HG02840 (cell line): Measurements from ENCODE around the gene FBXO2.
"Not testable (repeated sequence)": the region's sequence is repeated elsewhere in the genome, so short reads cannot be mapped to it uniquely, and the experiment has no call there.

Experiments
- ATAC-seq: cut with Tn5 transposase; IDR thresholded peaks from one replicate; pipeline ENCODE4 v1.9.1; 2021; ENCODE audit warnings: mild to moderate bottlenecking, moderate library complexity, moderate number of reproducible peaks; ENCODE audit not compliant: unreplicated experiment, low FRiP score

Gene FBXO2

GRCh38 chr1:11638121-11638520 is 16.1 kb downstream of the FBXO2 start:
- no peak for ATAC-seq

DNA sequence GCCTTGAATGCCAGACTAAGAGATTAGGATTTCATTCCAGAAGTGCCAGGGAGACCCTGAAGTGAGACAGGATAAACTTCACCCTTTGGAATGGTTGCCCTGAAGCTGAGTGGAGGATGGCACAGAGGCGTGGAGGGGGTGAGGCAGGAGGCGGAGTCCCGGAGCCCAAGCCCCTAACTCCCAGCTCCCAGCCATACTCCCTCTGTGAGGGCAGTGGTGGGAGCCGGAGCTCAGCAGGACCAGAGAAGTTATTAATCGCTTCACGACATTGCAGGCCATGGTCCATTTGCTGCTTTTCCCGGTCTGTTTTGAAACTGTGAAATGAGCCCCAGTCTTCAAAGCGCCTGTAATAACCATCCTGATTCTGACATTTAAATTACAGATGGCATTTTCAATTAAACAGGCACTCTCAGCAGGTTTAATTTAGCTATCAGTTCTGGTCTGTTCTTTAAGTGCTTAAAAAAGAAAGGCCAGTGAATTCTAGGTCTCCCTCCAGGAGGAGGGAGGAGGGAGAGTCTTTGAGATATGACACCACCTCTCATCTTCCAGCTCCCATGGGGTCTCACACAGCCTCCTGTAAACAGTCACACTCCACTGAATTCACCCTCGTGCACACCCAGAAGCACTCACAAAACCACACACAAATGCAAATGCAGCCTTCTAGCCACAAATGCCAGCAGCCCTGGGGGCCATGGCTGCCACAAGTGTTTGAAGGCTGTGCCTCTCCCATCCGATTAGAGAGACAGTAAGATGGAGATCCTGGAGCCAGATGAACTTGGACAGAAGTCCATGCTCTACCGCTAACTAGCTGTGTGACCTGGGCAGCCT is 19.6 kb downstream of the FBXO2 start:
- no peak for ATAC-seq

- ATAC-seq = no peak
These were observed 24.8 kb downstream of the FBXO2 start for GRCh38 chr1:11629184-11630016.

DNA sequence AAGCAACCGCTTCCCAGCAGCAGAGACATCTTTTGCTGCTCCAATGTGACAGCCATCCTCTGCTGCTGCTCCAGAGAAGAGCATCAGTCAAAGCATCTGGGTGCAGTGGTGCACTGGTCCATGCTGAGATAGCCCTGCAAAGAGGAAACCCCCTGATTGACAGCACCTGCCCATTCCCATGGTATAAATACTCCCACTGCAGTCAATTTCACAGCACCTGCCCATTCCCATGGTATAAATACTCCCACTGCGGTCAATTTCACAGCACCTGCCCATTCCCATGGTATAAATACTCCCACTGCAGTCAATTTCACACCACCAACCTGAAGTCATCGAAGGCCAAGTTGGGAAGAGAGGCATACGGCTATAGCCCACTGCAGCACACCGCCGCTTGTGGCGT is 25.5 kb downstream of the FBXO2 start:
- no peak for ATAC-seq

DNA sequence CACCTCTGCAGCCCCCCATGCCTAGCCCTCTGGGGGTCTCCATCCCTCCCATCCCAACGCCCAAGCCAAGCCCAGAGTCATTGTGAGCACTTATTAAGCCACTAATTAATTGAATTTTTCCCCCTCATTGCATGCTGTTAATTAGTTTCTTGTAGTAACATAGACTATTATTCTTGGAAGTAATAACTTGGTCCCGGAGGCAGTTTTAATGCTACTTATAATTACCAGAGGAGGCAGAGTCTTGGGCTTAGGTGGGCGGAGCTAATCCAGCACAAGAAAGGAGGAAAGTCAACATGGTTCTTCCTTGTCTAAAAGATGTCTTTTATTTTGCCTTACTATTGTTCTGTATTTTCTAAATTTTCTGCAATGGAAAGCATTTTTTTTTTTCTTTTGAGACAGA is 27.7 kb downstream of the FBXO2 start:
- ATAC-seq = no peak

DNA sequence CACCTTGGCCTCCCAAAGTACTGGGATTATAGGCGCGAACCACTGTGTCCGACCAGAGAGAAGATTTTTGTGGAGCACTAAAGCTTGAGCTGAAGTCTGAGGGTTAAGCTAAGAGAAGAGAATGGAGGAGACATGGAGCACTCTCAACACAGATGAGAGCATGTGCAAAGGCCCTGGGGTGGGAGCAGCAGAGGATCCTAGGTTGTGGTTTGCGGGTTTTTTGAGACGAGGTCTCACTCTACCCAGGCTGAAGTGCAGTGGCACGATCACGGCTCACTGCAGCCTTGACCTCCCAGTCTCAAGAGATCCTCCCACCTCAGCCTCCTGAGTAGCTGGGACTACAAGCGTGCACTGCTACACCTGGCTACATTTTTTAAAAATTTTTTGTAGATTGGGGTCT is 30.5 kb downstream of the FBXO2 start:
- ATAC-seq = no peak

GRCh38 chr1:11622398-11622797 is 31.8 kb downstream of the FBXO2 start:
- no peak for ATAC-seq

- ATAC-seq = no peak
These were observed 33.3 kb downstream of the FBXO2 start for GRCh38 chr1:11620924-11621323.

GRCh38 chr1:11620405-11620804 is 33.8 kb downstream of the FBXO2 start:
- no peak for ATAC-seq

DNA sequence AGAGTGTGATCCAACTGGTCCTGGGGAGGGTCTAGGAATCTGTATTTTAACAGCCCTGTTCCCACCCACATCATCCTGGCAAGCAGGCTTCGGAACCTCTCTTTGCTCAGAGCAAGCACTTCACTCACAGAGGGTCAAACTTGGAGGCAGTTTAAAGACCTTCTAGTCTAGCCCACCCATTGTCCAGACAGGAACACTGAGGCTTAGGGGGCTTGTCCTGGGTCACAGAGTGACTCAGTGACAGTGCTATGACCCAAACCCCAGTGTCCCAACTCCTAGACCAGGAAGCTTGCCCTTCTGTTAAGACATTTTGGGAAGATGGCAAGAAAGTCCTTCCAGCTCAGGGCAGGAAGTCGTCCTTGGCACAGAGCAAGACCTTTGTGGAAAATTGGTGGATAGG is 36.5 kb downstream of the FBXO2 start:
- ATAC-seq = no peak

GRCh38 chr1:11617314-11617713 is 36.9 kb downstream of the FBXO2 start:
- ATAC-seq = no peak

DNA sequence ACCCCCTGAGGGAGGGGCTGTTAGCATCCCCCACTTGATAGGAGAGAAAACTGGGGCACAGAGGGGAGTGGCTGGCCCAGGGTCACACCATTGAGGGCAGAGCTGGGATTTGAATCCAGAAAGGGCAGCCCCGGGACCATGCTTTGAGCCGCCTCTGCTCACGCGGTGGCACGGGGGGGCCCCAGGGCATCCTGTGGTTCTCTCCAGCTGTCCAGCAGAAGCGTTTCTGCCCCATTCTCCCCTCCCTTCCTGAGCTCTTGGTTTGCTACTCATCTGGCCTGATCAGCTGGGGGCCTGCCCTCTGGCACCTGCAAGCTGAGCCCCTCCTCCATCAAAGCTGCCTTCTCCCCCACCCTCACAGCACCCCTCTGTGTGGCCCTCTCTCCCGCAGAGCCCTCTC is 37.5 kb downstream of the FBXO2 start:
- no peak for ATAC-seq

- no peak for ATAC-seq
These were observed 39.1 kb downstream of the FBXO2 start for GRCh38 chr1:11615090-11615489.

- ATAC-seq = no peak
These were observed 40.9 kb downstream of the FBXO2 start for GRCh38 chr1:11613347-11613746.

GRCh38 chr1:11611638-11612327 is 42.4 kb downstream of the FBXO2 start:
- ATAC-seq = no peak

- no peak for ATAC-seq
These were observed 43.5 kb downstream of the FBXO2 start for GRCh38 chr1:11610629-11611180.

- not testable (repeated sequence) for ATAC-seq
These were observed 44.9 kb downstream of the FBXO2 start for GRCh38 chr1:11609378-11609777.

GRCh38 chr1:11608596-11609130 is 45.6 kb downstream of the FBXO2 start:
- ATAC-seq = not testable (repeated sequence)

DNA sequence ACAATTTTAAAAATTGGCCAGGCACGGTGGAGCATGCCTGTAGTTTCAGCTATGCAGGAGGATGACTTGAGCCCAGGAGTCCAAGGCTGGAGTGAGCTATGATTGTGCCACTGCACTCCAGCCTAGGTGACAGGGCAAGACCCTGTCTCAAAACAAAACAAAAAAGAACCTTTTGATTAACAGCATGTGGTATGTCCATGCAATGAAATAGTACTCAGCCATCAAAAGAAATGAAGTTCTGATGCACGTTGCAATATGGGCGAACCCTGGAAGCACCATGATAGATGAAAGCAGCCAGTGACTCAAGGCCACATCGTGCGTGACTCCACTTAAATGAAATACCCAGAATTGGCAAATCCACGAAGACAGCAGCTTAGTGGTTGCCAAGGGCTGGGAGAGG is 47.5 kb downstream of the FBXO2 start:
- ATAC-seq = no peak

DNA sequence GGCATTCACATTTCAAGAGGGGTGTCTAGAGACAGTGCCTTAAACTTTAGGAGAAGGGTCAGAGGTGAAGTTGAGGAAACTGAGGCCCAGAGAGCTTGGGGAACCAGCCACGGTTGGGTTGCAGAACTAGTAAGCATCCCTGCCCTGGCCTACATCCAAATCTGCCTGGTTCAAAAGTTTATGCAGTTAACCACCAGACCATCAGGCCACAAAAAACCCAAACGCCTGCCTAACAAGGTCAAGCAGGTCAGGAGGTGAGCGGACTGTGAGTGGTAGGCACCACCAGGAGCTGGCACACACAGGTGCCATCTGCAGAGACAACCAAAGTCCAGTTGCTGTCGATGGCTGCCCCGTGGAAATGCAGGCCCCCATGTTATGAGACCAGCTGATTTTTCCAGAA is 51.2 kb downstream of the FBXO2 start:
- ATAC-seq = no peak

DNA sequence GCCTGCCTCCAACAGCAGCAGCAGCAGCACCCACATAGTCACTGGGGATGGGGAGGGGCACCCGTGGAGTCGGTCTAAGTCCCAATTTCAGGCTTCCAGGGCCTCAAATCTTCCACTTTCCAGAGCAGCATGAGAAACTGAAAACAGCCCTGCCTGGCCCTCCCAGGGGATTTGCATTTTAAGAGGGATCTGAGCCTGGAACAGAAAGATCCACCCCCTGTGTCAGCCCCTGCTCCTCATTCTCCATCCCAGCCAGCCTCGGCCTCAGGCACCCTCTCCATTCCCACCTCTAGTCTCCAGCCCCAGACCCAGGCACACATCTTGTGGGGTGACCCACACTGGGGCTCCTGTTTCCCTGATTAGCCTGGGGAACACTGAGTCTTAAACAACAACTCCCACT is 51.8 kb downstream of the FBXO2 start:
- no peak for ATAC-seq
